GM13977 (cell line): ENCODE results near the gene RETREG3.

Source experiments
- DNase-seq: peaks from one replicate; pipeline ENCODE4 v3.0.0; 2012; ENCODE audit warnings: low spot score
- CTCF ChIP-seq: IDR thresholded peaks from 2 replicates; pipeline ENCODE4 v1.5.1; 2012; ENCODE audit warnings: mild to moderate bottlenecking, control low read depth; ENCODE audit not compliant: insufficient read depth; ENCODE audit errors: extremely low read depth, missing control alignments
- in situ Hi-C: fragments of 300-500 bp; cut with MboI; formaldehyde crosslinking; loops from one replicate; pipeline ENCODE4 v1.12.0; 2022; ENCODE audit warnings: low sequenced_read_pairs, low pct_unique_long_range_greater_than_20kb, mixed read lengths, inconsistent platforms; ENCODE audit not compliant: unreplicated experiment

The RETREG3 gene

DNA sequence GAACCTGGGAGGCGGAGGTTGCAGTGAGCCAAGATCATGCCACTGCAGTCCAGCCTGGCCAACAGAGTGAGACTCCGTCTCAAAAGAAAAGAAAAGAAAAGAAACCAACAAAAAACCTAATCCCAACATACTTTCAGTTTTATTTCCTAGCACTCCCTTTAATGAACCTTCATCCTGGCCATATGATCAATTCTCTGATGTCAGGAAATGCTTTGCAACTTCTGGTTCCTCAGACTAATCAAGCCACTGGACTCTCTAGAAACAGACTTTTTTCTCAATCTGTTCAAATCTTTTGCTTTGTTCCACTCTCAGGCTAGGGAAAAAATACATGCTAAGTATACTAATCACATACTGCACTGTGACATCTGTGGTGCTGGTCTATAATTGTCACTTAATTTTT lies 18.3 kb downstream of the RETREG3 start:
- DNase-seq, result no peak
- in situ Hi-C loops, result no loop called here
- TF ChIP-seq CTCF, result no peak

DNA sequence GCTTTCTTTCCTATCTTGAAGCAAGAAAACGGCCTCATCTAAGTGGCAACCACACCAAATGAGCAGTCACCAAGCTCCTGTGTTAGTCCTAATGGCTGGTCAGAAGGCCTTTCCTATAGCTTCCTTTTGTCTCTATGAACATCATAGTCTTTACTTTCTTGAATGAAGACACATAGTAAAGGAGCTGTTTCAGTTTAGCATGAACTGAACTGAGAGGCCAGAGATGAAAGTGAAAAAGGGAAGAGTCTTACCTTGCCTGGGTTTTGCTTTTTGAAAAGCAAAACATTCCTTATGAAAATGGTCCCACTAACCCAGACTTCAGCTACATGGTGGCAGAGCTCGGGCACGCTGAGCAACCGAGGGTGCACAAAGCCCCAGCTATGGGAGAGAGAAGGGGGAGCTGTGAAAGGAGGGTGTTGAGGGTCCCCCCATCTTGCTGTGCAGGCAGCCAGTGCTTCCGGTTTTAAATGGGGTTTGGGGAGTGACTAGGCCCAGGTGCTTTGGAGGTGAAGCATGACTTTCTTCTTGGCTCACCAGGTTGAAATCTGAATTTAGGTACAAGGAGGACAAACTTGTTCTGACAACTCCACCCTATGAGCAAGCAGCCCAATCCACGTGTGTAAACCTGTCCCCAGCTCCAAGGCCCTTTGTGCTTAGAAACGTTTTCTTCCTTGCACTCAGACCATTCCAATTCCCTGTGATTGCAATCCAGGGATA lies 22.5 kb downstream of the RETREG3 start:
- in situ Hi-C loops, result no loop called here
- TF ChIP-seq CTCF, result no peak
- peak; percentile 62 for DNase-seq

- in situ Hi-C loops, result no loop called here
- TF ChIP-seq CTCF, result no peak
- no peak for DNase-seq
Observed at GRCh38 chr17:42585353-42585752, 23.8 kb downstream of the RETREG3 start.

DNA sequence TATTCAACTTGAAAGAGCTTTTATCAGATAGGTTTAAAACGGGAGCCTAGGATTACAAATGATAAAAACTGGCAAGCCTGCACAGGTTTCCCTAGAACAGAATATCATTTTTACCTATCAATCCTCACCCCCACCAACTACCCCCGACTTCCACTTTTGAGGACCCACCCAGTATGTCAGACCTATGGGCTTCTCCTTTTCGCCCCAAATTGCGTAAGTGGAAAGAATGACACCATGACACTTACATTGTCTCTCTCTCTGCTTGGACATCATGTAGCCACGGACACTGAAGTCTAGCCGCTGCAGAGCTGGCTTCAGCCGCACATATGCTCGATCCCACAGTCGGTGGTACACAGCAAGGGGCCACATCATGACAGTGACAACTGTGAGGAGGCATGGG lies 24.3 kb downstream of the RETREG3 start:
- in situ Hi-C loops, result no loop called here
- DNase-seq, result no peak
- no peak for TF ChIP-seq CTCF

DNA sequence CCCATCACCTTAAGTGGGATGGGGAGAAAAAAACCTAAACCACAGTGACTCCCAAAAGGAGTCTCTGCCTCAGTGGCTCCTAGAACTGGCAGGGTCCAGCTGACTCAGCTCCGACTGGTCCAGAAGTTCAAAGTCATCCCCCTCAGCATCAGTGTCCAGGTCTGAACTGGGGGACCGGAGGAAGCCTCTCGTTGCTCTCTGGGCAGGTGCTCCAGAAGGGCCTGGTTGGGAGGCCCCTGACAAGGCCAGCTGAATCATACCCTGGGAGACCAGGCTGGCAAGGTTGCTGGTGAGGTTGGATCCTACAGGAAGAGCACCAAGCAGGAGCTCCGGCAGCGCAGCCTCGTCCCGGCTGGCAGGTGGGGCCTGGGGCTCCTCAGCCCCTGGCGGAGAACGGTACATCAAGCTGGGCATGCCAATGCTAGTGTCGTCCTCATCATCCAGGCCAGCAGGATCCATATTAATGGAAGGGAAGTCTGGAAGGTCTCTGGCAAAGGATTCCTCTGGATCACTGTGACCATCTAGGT lies 27.4 kb downstream of the RETREG3 start:
- DNase-seq, result no peak
- in situ Hi-C loops, result no loop called here
- no peak for TF ChIP-seq CTCF

DNA sequence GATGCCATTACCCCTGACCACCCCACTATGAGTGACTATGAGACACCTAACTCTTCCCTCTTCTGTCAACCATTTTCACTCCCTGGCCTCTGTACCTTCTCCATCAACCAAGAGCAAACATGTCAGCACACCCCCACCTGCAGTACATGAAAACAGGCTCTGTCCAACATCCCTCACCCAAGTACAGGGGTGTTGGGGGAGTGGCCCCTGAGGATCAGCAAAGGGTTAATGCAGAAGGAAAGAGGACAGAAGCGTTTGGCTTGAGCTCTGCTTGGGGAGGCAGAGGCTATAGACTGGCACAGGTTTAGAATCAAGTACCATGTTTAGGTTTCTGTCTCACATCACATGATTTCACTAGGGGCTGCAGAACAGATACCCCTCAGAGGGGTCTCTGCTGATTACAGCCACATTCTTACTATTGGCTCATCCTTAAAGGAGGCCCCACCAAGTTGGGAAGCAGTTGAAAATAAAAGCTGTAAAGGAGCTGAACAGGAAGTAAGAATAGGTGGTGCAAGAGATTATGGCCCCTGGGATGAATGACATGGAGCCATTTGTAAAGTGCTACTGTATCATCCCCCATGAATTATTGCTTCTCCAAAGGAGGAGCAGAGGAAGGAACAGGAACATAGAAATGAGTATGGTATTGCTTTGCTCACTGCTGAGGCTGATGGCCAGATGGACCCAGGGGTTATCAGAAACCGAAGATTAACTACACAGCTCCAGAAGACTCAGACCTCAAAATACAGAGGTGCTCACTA lies 29.2 kb downstream of the RETREG3 start:
- TF ChIP-seq CTCF, result no peak
- no peak for DNase-seq
- in situ Hi-C loops, result loop anchor here (10.0 kb wide), 2 partner anchors 105 to 185 kb away; partner anchors contain the start of genes CCR10, CNTNAP1 and RAMP2
